Calu3 (cell line): Measurements from ENCODE around the gene NRDC. TPM values are rescaled to one million over a fixed set of nuclear protein-coding genes. Genes with fewer than 3 reads are reported as not detected.

Experiments used
- BruUV-seq: library from RNA; stranded (reverse); fragments of 400-500 nt; replicated peaks from 2 replicates; lab custom pipeline; 2021; lab: Mats Ljungman, UMichigan
- CTCF ChIA-PET: fragments of 300-600 bp; sonication (Branson Sonifier 250); formaldehyde crosslinking; loops from one replicate; lab custom pipeline; 2022; ENCODE audit warnings: antibody characterized with exemption; lab: Charles Lee
- DNase-seq: peaks from one replicate; pipeline ENCODE4 v3.0.0; 2022
- H3K27ac Mint-ChIP-seq: one replicate; pipeline ENCODE4 v1.8.0; 2022; ENCODE audit warnings: mixed read lengths; ENCODE audit not compliant: unreplicated experiment
- H3K27me3 Mint-ChIP-seq: one replicate; pipeline ENCODE4 v1.8.0; 2022; ENCODE audit warnings: mixed read lengths; ENCODE audit not compliant: unreplicated experiment
- H3K36me3 Mint-ChIP-seq: one replicate; pipeline ENCODE4 v1.8.0; 2022; ENCODE audit warnings: mild to moderate bottlenecking, moderate library complexity, mixed read lengths; ENCODE audit not compliant: insufficient read depth, unreplicated experiment
- H3K4me1 Mint-ChIP-seq: one replicate; pipeline ENCODE4 v1.8.0; 2022; ENCODE audit warnings: mild to moderate bottlenecking, low read depth, mixed read lengths; ENCODE audit not compliant: unreplicated experiment
- H3K4me3 Mint-ChIP-seq: one replicate; pipeline ENCODE4 v1.8.0; 2022; ENCODE audit warnings: mild to moderate bottlenecking, low read depth, moderate library complexity, mixed read lengths; ENCODE audit not compliant: unreplicated experiment
- H3K9me3 Mint-ChIP-seq: one replicate; pipeline ENCODE4 v1.8.0; 2022; ENCODE audit warnings: low read depth, mixed read lengths; ENCODE audit not compliant: unreplicated experiment
- intact Hi-C: fragments of 100-400 bp; cut with micrococcal nuclease; formaldehyde crosslinking; loops from one replicate; pipeline ENCODE4 v1.10.0; 2022; ENCODE audit not compliant: unreplicated experiment
- total RNA-seq: library from RNA; stranded (reverse); gene quantifications from 2 replicates; pipeline ENCODE4 v1.2.3, GENCODE V29; 2022
- TF ChIP-seq, protein P1 (sequence below): fragments of 200-600 bp; IDR thresholded peaks from one replicate; pipeline ENCODE4 v1.8.0; 2022; ENCODE audit warnings: antibody characterized with exemption; ENCODE audit not compliant: unreplicated experiment

The NRDC gene
- total RNA-seq, 1 experiment from 2014 or later: 176 TPM

GRCh38 chr1:51756290-51756689 lies 122.2 kb downstream of the NRDC start:
- no TSS peak for BruUV-seq
- Mint-ChIP-seq H3K27ac (no peak overlapping the region), H3K36me3 (peaks cover 14% of the 10 kb centered on the region), H3K4me3 (no peak overlapping the region), H3K9me3 (peaks cover 3% of the 10 kb centered on the region), H3K4me1 (no peaks in the 10 kb centered on the region), H3K27me3 (no peaks in the 10 kb centered on the region)
- CTCF ChIA-PET: no interaction called here
- TF ChIP-seq, protein P1, sequence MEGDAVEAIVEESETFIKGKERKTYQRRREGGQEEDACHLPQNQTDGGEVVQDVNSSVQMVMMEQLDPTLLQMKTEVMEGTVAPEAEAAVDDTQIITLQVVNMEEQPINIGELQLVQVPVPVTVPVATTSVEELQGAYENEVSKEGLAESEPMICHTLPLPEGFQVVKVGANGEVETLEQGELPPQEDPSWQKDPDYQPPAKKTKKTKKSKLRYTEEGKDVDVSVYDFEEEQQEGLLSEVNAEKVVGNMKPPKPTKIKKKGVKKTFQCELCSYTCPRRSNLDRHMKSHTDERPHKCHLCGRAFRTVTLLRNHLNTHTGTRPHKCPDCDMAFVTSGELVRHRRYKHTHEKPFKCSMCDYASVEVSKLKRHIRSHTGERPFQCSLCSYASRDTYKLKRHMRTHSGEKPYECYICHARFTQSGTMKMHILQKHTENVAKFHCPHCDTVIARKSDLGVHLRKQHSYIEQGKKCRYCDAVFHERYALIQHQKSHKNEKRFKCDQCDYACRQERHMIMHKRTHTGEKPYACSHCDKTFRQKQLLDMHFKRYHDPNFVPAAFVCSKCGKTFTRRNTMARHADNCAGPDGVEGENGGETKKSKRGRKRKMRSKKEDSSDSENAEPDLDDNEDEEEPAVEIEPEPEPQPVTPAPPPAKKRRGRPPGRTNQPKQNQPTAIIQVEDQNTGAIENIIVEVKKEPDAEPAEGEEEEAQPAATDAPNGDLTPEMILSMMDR: no peak
- intact Hi-C loops: no loop called here
- no peak for DNase-seq

DNA sequence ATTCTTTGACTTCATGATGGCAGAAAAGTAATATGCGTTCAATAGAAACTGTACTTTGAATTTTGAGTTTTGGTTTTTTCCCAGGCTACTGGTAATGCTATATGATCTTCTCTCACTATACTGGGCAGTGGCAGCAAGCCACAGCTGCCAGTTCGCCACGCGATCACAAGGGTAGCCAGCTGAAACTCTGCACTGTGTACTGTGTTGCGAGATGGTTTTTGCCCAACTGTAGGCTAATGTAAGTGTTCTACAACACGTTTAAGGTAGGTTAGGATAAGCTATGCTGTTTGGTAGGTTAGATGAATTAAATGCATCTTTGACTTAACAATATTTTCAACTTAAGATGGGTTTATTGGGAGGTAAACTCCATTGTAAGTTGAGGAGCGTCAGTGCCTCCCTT lies 123.1 kb downstream of the NRDC start:
- CTCF ChIA-PET: no interaction called here
- H3K36me3 Mint-ChIP-seq: peaks cover 7% of the 10 kb centered on the region
- no peak overlapping the region for H3K27ac Mint-ChIP-seq
- DNase-seq: no peak
- peaks cover 3% of the 10 kb centered on the region for H3K9me3 Mint-ChIP-seq
- no peaks in the 10 kb centered on the region for H3K27me3 Mint-ChIP-seq
- no TSS peak for BruUV-seq
- no peaks in the 10 kb centered on the region for H3K4me1 Mint-ChIP-seq
- TF ChIP-seq, protein P1: no peak
- intact Hi-C loops: no loop called here
- no peak overlapping the region for H3K4me3 Mint-ChIP-seq

DNA sequence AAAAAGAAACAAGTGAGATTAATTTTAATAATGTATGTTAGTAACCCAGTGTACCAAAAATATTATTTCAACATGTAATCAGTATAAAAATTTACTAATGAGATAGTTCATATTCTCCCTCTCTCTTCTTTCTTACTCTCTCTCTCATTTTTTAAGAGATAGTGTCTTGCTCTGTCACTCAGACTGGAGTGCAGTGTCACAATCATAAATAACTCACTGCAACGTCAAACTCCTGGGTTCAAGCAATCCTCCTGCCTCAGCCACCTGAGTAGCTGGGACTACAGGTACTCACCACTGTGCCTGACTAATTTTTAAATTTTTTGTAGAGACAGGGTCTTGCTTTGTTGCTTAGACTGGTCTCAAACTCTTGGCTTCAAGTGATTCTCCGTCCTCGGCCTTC lies 123.9 kb downstream of the NRDC start:
- no TSS peak for BruUV-seq
- Mint-ChIP-seq H3K9me3 (peaks cover 3% of the 10 kb centered on the region), H3K36me3 (peaks cover 5% of the 10 kb centered on the region), H3K4me3 (no peak overlapping the region), H3K27ac (no peak overlapping the region), H3K27me3 (no peaks in the 10 kb centered on the region), H3K4me1 (no peaks in the 10 kb centered on the region)
- TF ChIP-seq, protein P1: no peak
- intact Hi-C loops: no loop called here
- DNase-seq: no peak
- CTCF ChIA-PET: no interaction called here

DNA sequence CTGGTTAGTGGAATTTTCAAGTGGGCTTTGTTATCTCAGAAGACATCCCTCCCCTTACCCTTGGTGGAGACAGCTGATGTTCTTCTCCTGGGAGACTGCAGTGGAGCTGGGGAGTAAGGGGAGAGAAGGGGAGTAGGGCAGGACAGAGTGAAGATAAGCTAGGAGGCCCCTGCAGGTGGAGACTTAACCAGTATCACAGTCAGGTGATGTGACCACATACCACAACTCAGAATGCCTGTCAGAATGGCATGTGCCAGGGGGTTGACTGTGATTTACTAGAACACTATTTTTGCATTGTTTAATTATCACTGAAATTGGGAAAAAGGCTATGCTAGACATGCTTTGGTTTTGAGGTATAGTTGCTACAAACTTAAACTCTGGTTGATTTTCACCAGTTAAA lies 124.6 kb downstream of the NRDC start:
- Mint-ChIP-seq H3K4me1 (no peaks in the 10 kb centered on the region), H3K9me3 (peaks cover 3% of the 10 kb centered on the region), H3K27me3 (no peaks in the 10 kb centered on the region), H3K27ac (no peak overlapping the region), H3K4me3 (no peak overlapping the region), H3K36me3 (peaks cover 8% of the 10 kb centered on the region)
- intact Hi-C loops: no loop called here
- CTCF ChIA-PET: no interaction called here
- BruUV-seq: no TSS peak
- no peak for DNase-seq
- TF ChIP-seq, protein P1: no peak
